Measurements from ENCODE around the gene CAMKK1.
"Not testable (repeated sequence)": the region's sequence is repeated elsewhere in the genome, so short reads cannot be mapped to it uniquely, and the experiment has no call there.

CAMKK1 gene

GRCh38 chr17:3846437-3847164 lies 46.3 kb downstream of the CAMKK1 start:
- H3K4me1 ChIP-seq (ENCODE audit: insufficient read depth, low read length) = peaks cover 35% of the 10 kb centered on the region
- no peaks in the 10 kb centered on the region for H3K9me3 ChIP-seq (ENCODE audit: insufficient read depth, low read length, severe bottlenecking)
- peak overlapping the region in 1 of 2 experiments; percentile 42; a peak in 1 of 4 replicates for H3K4me3 ChIP-seq (ENCODE audit: low read depth in 1 of 2, low read length in 2 of 2)
- H3K4me2 ChIP-seq (ENCODE audit: insufficient read depth, low read length) = peak overlapping the region; percentile 60
- no peak overlapping the region; the same call in 1 of the 2 replicates for H3K9ac ChIP-seq (ENCODE audit: low read depth, low read length)
- TF ChIP-seq EZH2 (IDR thresholded peaks at IDR 0.05; ENCODE audit: borderline replicate concordance, low read depth, low read length, severe bottlenecking) (no peak), CTCF (IDR thresholded peaks at IDR 0.05; ENCODE audit: borderline replicate concordance, extremely low read depth, low read length, poor library complexity, severe bottlenecking) (no peak)
- H3K27me3 ChIP-seq (ENCODE audit: insufficient read depth, low read length, poor library complexity) = no peaks in the 10 kb centered on the region
- ATAC-seq (ENCODE audit: insufficient read depth, low read depth) = no peak
- peaks cover 44% of the 10 kb centered on the region for H3K79me2 ChIP-seq (ENCODE audit: insufficient read depth, low read length)
- peaks cover 17% of the 10 kb centered on the region; the same call in 1 of the 2 replicates for H4K20me1 ChIP-seq (ENCODE audit: insufficient read depth, low read length)
- H3K27ac ChIP-seq (ENCODE audit: low read length) = no peak overlapping the region; the same call in 1 of the 2 replicates
- no peak for DNase-seq
- peaks cover 34% of the 10 kb centered on the region for H3K36me3 ChIP-seq (ENCODE audit: insufficient read depth, low read length)
- peak overlapping the region; percentile 23 for H2AFZ ChIP-seq (ENCODE audit: low read depth, low read length)

GRCh38 chr17:3845621-3846436 lies 47.0 kb downstream of the CAMKK1 start, which contains the start of gene NCBP3:
TSS of gene NCBP3 (minus strand) at chr17:3846246. CDS start at chr17:3846223, 23 bp downstream.
- Histone ChIP-seq H3K4me3 (ENCODE audit: low read depth in 1 of 2, low read length in 2 of 2) (peak within 1 kb of the TSS; percentile 79 to 99), H3K4me1 (ENCODE audit: insufficient read depth, low read length) (peaks cover 35% of the 10 kb centered on the region), H3K79me2 (ENCODE audit: insufficient read depth, low read length) (peaks cover 50% of the 10 kb centered on the region), H3K9me3 (ENCODE audit: insufficient read depth, low read length, severe bottlenecking) (no peaks in the 10 kb centered on the region), H4K20me1 (ENCODE audit: insufficient read depth, low read length) (peaks cover 19% of the 10 kb centered on the region; the same call in 1 of the 2 replicates), H3K27me3 (ENCODE audit: insufficient read depth, low read length, poor library complexity) (no peaks in the 10 kb centered on the region), H3K27ac (ENCODE audit: low read length) (peak within 1 kb of the TSS; percentile 95), H3K36me3 (ENCODE audit: insufficient read depth, low read length) (peaks cover 41% of the 10 kb centered on the region), H3K4me2 (ENCODE audit: insufficient read depth, low read length) (peak within 1 kb of the TSS; percentile 81), H3K9ac (ENCODE audit: low read depth, low read length) (peak within 1 kb of the TSS; percentile 99), H2AFZ (ENCODE audit: low read depth, low read length) (peak within 1 kb of the TSS; percentile 99)
- TF ChIP-seq CTCF (IDR thresholded peaks at IDR 0.05; ENCODE audit: borderline replicate concordance, extremely low read depth, low read length, poor library complexity, severe bottlenecking) (peak; percentile 95), EZH2 (IDR thresholded peaks at IDR 0.05; ENCODE audit: borderline replicate concordance, low read depth, low read length, severe bottlenecking) (no peak)
- peak; percentile 89 for DNase-seq
- peak; percentile 97 for ATAC-seq (ENCODE audit: insufficient read depth, low read depth)

GRCh38 chr17:3845291-3845620 lies 47.6 kb downstream of the CAMKK1 start:
- Histone ChIP-seq H3K4me2 (ENCODE audit: insufficient read depth, low read length) (peak overlapping the region; percentile 81), H3K9ac (ENCODE audit: low read depth, low read length) (peak overlapping the region; percentile 99), H2AFZ (ENCODE audit: low read depth, low read length) (peak overlapping the region; percentile 99), H3K9me3 (ENCODE audit: insufficient read depth, low read length, severe bottlenecking) (no peaks in the 10 kb centered on the region), H3K4me3 (ENCODE audit: low read depth in 1 of 2, low read length in 2 of 2) (peak overlapping the region; percentile 79 to 99), H4K20me1 (ENCODE audit: insufficient read depth, low read length) (peaks cover 21% of the 10 kb centered on the region; the same call in 1 of the 2 replicates), H3K36me3 (ENCODE audit: insufficient read depth, low read length) (peaks cover 46% of the 10 kb centered on the region), H3K4me1 (ENCODE audit: insufficient read depth, low read length) (peaks cover 35% of the 10 kb centered on the region), H3K27me3 (ENCODE audit: insufficient read depth, low read length, poor library complexity) (no peaks in the 10 kb centered on the region), H3K27ac (ENCODE audit: low read length) (peak overlapping the region; percentile 95), H3K79me2 (ENCODE audit: insufficient read depth, low read length) (peaks cover 55% of the 10 kb centered on the region)
- DNase-seq (no peak), ATAC-seq (ENCODE audit: insufficient read depth, low read depth) (no peak)
- TF ChIP-seq EZH2 (IDR thresholded peaks at IDR 0.05; ENCODE audit: borderline replicate concordance, low read depth, low read length, severe bottlenecking) (no peak), CTCF (IDR thresholded peaks at IDR 0.05; ENCODE audit: borderline replicate concordance, extremely low read depth, low read length, poor library complexity, severe bottlenecking) (no peak)

GRCh38 chr17:3844556-3844955 lies 48.3 kb downstream of the CAMKK1 start:
- peak overlapping the region; percentile 81 for H3K4me2 ChIP-seq (ENCODE audit: insufficient read depth, low read length)
- H3K36me3 ChIP-seq (ENCODE audit: insufficient read depth, low read length) = peaks cover 53% of the 10 kb centered on the region
- H2AFZ ChIP-seq (ENCODE audit: low read depth, low read length); H3K27ac ChIP-seq (ENCODE audit: low read length); DNase-seq; ATAC-seq (ENCODE audit: insufficient read depth, low read depth); H3K27me3 ChIP-seq (ENCODE audit: insufficient read depth, low read length, poor library complexity); H3K9me3 ChIP-seq (ENCODE audit: insufficient read depth, low read length, severe bottlenecking): not testable (repeated sequence)
- peaks cover 21% of the 10 kb centered on the region; the same call in 1 of the 2 replicates for H4K20me1 ChIP-seq (ENCODE audit: insufficient read depth, low read length)
- peaks cover 62% of the 10 kb centered on the region for H3K79me2 ChIP-seq (ENCODE audit: insufficient read depth, low read length)
- peaks cover 35% of the 10 kb centered on the region for H3K4me1 ChIP-seq (ENCODE audit: insufficient read depth, low read length)
- H3K4me3 ChIP-seq (ENCODE audit: low read depth in 1 of 2, low read length in 2 of 2) = peak overlapping the region; percentile 79 to 99; a peak in 3 of 4 replicates
- peak overlapping the region; percentile 99; the same call in 1 of the 2 replicates for H3K9ac ChIP-seq (ENCODE audit: low read depth, low read length)

All from DND-41 (cell line).